K562 (cell line): Measurements from ENCODE around the gene ZNF648. TPM values are rescaled to one million over a fixed set of nuclear protein-coding genes. Genes with fewer than 3 reads are reported as not detected.

Experiments
- ATAC-seq: fragments of 200-7000 bp; cut with Tn5 transposase; 3 replicates; pipeline ENCODE4 v1.9.1; 2020; ENCODE audit warnings: moderate library complexity
- BruUV-seq: library from RNA; stranded (reverse); fragments of 400-500 nt; replicated peaks from 2 replicates; lab custom pipeline; 2021; lab: Mats Ljungman, UMichigan
- CTCF ChIA-PET: fragments of 300-600 bp; formaldehyde crosslinking; extraction: SDS; loops from one replicate; lab custom pipeline; 2021; ENCODE audit warnings: low intra/inter-chr PET ratio; lab: Yijun Ruan, JAX
- POLR2A ChIA-PET: fragments of 300-600, 350-650 bp; sonication (Branson Sonifier 250); formaldehyde crosslinking; extraction: SDS; loops from one replicate; lab custom pipeline; 2021; ENCODE audit warnings: antibody characterized with exemption, inconsistent platforms; lab: Yijun Ruan, JAX
- DNase-seq, 4 experiments: peaks; one replicate each; pipeline versions ENCODE4 v3.0.0 to v3.0.0-alpha.2; 2011 to 2018; ENCODE audit warnings: low spot score in 3 of 4, mixed read lengths in 3 of 4; ENCODE audit errors: extremely low read depth in 1 of 4
- FAIRE-seq: peaks from 2 replicates; lab custom pipeline; 2011; peaks lifted over from hg19 to GRCh38; lab: Jason Lieb, UNC
- H2AFZ ChIP-seq: 2 replicates; pipeline ENCODE4 v1.6.0; 2011; ENCODE audit warnings: low read depth, low read length, control low read depth, inconsistent platforms
- H3K27ac ChIP-seq: fragments of 200-600 bp; 3 replicates; pipeline ENCODE4 v1.8.0; 2011; ENCODE audit warnings: low read depth, mild to moderate bottlenecking, control low read depth, inconsistent platforms, low read length, moderate library complexity, mixed read lengths; ENCODE audit errors: extremely low read depth
- H3K27me3 ChIP-seq, 2 experiments: fragments of 300-600 bp in 1 of 2; 2 replicates in 1 of 2; 3 replicates in 1 of 2; pipeline versions ENCODE4 v1.6.0 to v1.8.0; 2011; ENCODE audit warnings: inconsistent platforms in 2 of 2, low read length in 2 of 2, mild to moderate bottlenecking in 1 of 2, mixed read lengths in 1 of 2, moderate library complexity in 1 of 2; ENCODE audit not compliant: control insufficient read depth in 2 of 2, insufficient read depth in 2 of 2
- H3K36me3 ChIP-seq: fragments of 300-600 bp; 3 replicates; pipeline ENCODE4 v1.8.0; 2011; ENCODE audit warnings: mild to moderate bottlenecking, low read length, inconsistent platforms; ENCODE audit not compliant: control insufficient read depth, insufficient read depth
- H3K4me1 ChIP-seq, 2 experiments: fragments of 200-600 bp in 1 of 2; replicated peaks in 1 of 2; 2 replicates in 1 of 2; 3 replicates in 1 of 2; pipeline versions ENCODE4 v1.5.1 to v1.8.0; 2011; ENCODE audit warnings: inconsistent platforms in 2 of 2, low read length in 2 of 2, mild to moderate bottlenecking in 1 of 2, mixed read lengths in 1 of 2, moderate library complexity in 1 of 2; ENCODE audit not compliant: control insufficient read depth in 2 of 2, insufficient read depth in 2 of 2
- H3K4me2 ChIP-seq: 2 replicates; pipeline ENCODE4 v1.6.1; 2011; ENCODE audit warnings: low read length, control low read depth, inconsistent platforms, mixed read lengths; ENCODE audit not compliant: insufficient read depth
- H3K4me3 ChIP-seq: fragments of 200-600 bp; sonication (generic), shearing (Covaris generic); 2 replicates; pipeline ENCODE4 v1.5.1; 2016; ENCODE audit warnings: control low read depth, inconsistent platforms
- H3K79me2 ChIP-seq: fragments of 200-600 bp; 3 replicates; pipeline ENCODE4 v1.8.0; 2011; ENCODE audit warnings: low read length, inconsistent platforms; ENCODE audit not compliant: control insufficient read depth, insufficient read depth
- H3K9ac ChIP-seq, 2 experiments: 2 replicates each; pipeline versions ENCODE4 v1.6.0 to v1.6.1; 2011; ENCODE audit warnings: low read depth in 2 of 2, low read length in 2 of 2, control low read depth in 1 of 2, inconsistent platforms in 1 of 2, mild to moderate bottlenecking in 1 of 2, mixed read lengths in 1 of 2; ENCODE audit not compliant: insufficient read depth in 1 of 2
- H3K9me1 ChIP-seq: one replicate; pipeline ENCODE4 v1.6.0; 2011; ENCODE audit warnings: inconsistent platforms, mild to moderate bottlenecking, low read length, moderate library complexity; ENCODE audit not compliant: control insufficient read depth, insufficient read depth
- H3K9me3 ChIP-seq: replicated peaks from 2 replicates; pipeline ENCODE4 v1.5.1; 2011; ENCODE audit warnings: low read depth, low read length, inconsistent platforms; ENCODE audit not compliant: control insufficient read depth, insufficient read depth
- H4K20me1 ChIP-seq: replicated peaks from 2 replicates; pipeline ENCODE4 v1.6.1; 2011; ENCODE audit warnings: low read length, inconsistent platforms, mixed read lengths; ENCODE audit not compliant: control insufficient read depth, insufficient read depth
- BCL6 ChIP-seq: fragments of 250-450 bp; sonication (Bioruptor Pico); IDR thresholded peaks from 2 replicates; pipeline ENCODE4 v1.4.0; 2020
- HES1 ChIP-seq: fragments of 450-650 bp; IDR thresholded peaks from 2 replicates; pipeline ENCODE4 v1.6.1; 2016; ENCODE audit warnings: low read depth, mild to moderate bottlenecking, moderate library complexity
- LARP7 ChIP-seq: fragments of 450-650 bp; IDR thresholded peaks from 2 replicates; pipeline ENCODE4 v1.6.1; 2016
- MBD2 ChIP-seq: sonication (generic); IDR thresholded peaks from 2 replicates; pipeline ENCODE4 v1.6.1; 2016; ENCODE audit warnings: low read depth, borderline replicate concordance
- MLX ChIP-seq, 2 experiments: fragments of 450-650 bp in 1 of 2; sonication (generic) in 1 of 2; formaldehyde crosslinking; conservative IDR thresholded peaks; 2 replicates each; pipeline versions ENCODE4 v1.4.0 to v1.8.1; 2020 to 2022; ENCODE audit warnings: mild to moderate bottlenecking in 1 of 2, missing genetic modification reagents in 1 of 2
- NR0B1 ChIP-seq: fragments of 450-650 bp; IDR thresholded peaks from one replicate; pipeline ENCODE4 v1.6.1; 2018; ENCODE audit warnings: mild to moderate bottlenecking, moderate library complexity; ENCODE audit not compliant: partially characterized antibody
- RBFOX2 ChIP-seq: fragments of 200-400 bp; formaldehyde crosslinking; IDR thresholded peaks from 2 replicates; pipeline ENCODE4 v1.6.1; 2017; ENCODE audit warnings: low read depth, mild to moderate bottlenecking, low read length, moderate library complexity
- RBM17 ChIP-seq: fragments of 200-400 bp; formaldehyde crosslinking; IDR thresholded peaks from 2 replicates; pipeline ENCODE4 v1.6.1; 2017; ENCODE audit warnings: low read depth, mild to moderate bottlenecking, low read length, borderline replicate concordance
- SFPQ ChIP-seq: fragments of 200-400 bp; formaldehyde crosslinking; IDR thresholded peaks from 2 replicates; pipeline ENCODE4 v1.6.1; 2017; ENCODE audit warnings: mild to moderate bottlenecking, low read depth, low read length, moderate library complexity
- SMARCE1 ChIP-seq: fragments of 450-650 bp; IDR thresholded peaks from 2 replicates; pipeline ENCODE4 v1.7.1; 2016; ENCODE audit warnings: mild to moderate bottlenecking
- ZNF133 ChIP-seq: fragments of 250-450 bp; sonication (Bioruptor Pico); IDR thresholded peaks from 2 replicates; pipeline ENCODE4 v1.4.0; 2020; ENCODE audit warnings: mild to moderate bottlenecking
- ZNF217 ChIP-seq: sonication (generic); formaldehyde crosslinking; IDR thresholded peaks from 2 replicates; pipeline ENCODE4 v1.8.0; 2022; ENCODE audit warnings: mild to moderate bottlenecking, missing genetic modification reagents
- ZNF232 ChIP-seq: sonication (generic); formaldehyde crosslinking; IDR thresholded peaks from 2 replicates; pipeline ENCODE4 v1.8.0; 2022; ENCODE audit warnings: mild to moderate bottlenecking, missing genetic modification reagents
- ZNF354B ChIP-seq: fragments of 250-450 bp; sonication (Bioruptor Pico); IDR thresholded peaks from 2 replicates; pipeline ENCODE4 v1.4.0; 2020
- ZNF561 ChIP-seq: fragments of 450-650 bp; formaldehyde crosslinking; conservative IDR thresholded peaks from 2 replicates; pipeline ENCODE4 v1.4.0; 2020; ENCODE audit warnings: mild to moderate bottlenecking, moderate library complexity
- ZNF780A ChIP-seq: fragments of 250-450 bp; sonication (Bioruptor Pico); IDR thresholded peaks from 2 replicates; pipeline ENCODE4 v1.5.0; 2021; ENCODE audit warnings: mild to moderate bottlenecking
- WGBS: fragments of 100-300 bp; shearing (Covaris generic); methylation state at CpG from one replicate; pipeline ENCODE4 v1.1.6; 2016; ENCODE audit warnings: low coverage, mixed read lengths; ENCODE audit not compliant: insufficient coverage; ENCODE audit errors: missing lambda C conversion rate; 5-methylcytosine and 5-hydroxymethylcytosine counted together
- in situ Hi-C: fragments of 300-500 bp; cut with MboI; formaldehyde crosslinking; loops from 4 replicates; pipeline ENCODE4 v1.15.0; 2018; ENCODE audit warnings: inconsistent platforms, mixed read lengths
- intact Hi-C: fragments of 100-400 bp; cut with micrococcal nuclease; formaldehyde crosslinking; loops from 2 replicates; pipeline ENCODE4 v1.14.2; 2022
- polyA plus RNA-seq, 8 experiments: library from polyadenylated mRNA; depleted of rRNA in 4 of 8; stranded (reverse) in 5 of 8; unstranded in 3 of 8; fragments of >200 nt; fragmentation: Nextera tagmentation in 2 of 8; fragmentation: Illumina TruSeq in 1 of 8; extraction: Ambion mirVana in 2 of 8; extraction: Trizol in 1 of 8; gene quantifications; 2 replicates each; pipeline versions ENCODE4 v1.2.1 to v1.2.3, GENCODE V29; 2011 to 2014; ENCODE audit warnings: inconsistent platforms in 1 of 8, missing spikeins in 1 of 8
- total RNA-seq, 7 experiments: library from RNA; depleted of rRNA in 6 of 7; stranded (reverse); fragments of >200 nt in 6 of 7; fragmentation: Illumina TruSeq in 2 of 7; extraction: Trizol in 2 of 7; gene quantifications; 2 replicates each; pipeline versions ENCODE4 v1.2.1 to v1.2.3, GENCODE V29; 2011 to 2021; ENCODE audit warnings: low replicate concordance in 1 of 7

The ZNF648 gene
- total and polyA plus RNA-seq, 9 of the 15 experiments (the other 6 are each of a cell fraction or from before 2014, with no cell fraction given): 0.06 to 0.27 (median 0.18) TPM; not detected in 2

- no peak for DNase-seq
- FAIRE-seq: no peak
- Histone ChIP-seq H3K4me1 (no peaks in the 10 kb centered on the region; a peak in 1 of 5 replicates), H4K20me1 (no peaks in the 10 kb centered on the region), H3K9me1 (no peaks in the 10 kb centered on the region), H3K4me3 (no peak overlapping the region), H3K9ac (no peak overlapping the region), H3K79me2 (no peaks in the 10 kb centered on the region), H3K27me3 (peaks cover 5 to 18% of the 10 kb centered on the region in 2 experiments; a peak in 3 of 5 replicates), H3K4me2 (no peak overlapping the region), H3K27ac (no peak overlapping the region), H3K9me3 (no peaks in the 10 kb centered on the region), H3K36me3 (no peaks in the 10 kb centered on the region), H2AFZ (no peak overlapping the region)
- ChIA-PET POLR2A (interaction anchor here (1.0 kb wide), 1 partner anchor 13 kb away, joined by 3 read pairs; no protein-coding TSS in a partner anchor), CTCF (no interaction called here)
- no peak for ATAC-seq
- intact Hi-C loops (loop anchor here (5.0 kb wide), 1 partner anchor 32 kb away; no protein-coding TSS in a partner anchor), in situ Hi-C loops (loop anchor here (10.0 kb wide), 1 partner anchor 590 kb away; no protein-coding TSS in a partner anchor)
- WGBS: 1% methylated on average over 3 of the region's 3 CpGs
- BruUV-seq: no TSS peak
- TF ChIP-seq ZNF354B (CRISPR knock-in tag): no peak
- no peak for TF ChIP-seq ZNF780A (CRISPR knock-in tag)
- no peak for TF ChIP-seq SMARCE1
- no peak for TF ChIP-seq MLX (CRISPR knock-in tag; conservative IDR thresholded peaks at IDR 0.05)
- TF ChIP-seq BCL6 (CRISPR knock-in tag): no peak
- TF ChIP-seq NR0B1: no peak
- no peak for TF ChIP-seq RBM17
- TF ChIP-seq HES1: no peak
- TF ChIP-seq ZNF232 (CRISPR knock-in tag): no peak
- no peak for TF ChIP-seq ZNF217 (CRISPR knock-in tag)
- TF ChIP-seq RBFOX2: no peak
- no peak for TF ChIP-seq LARP7
- TF ChIP-seq ZNF561 (CRISPR knock-in tag): no peak
- TF ChIP-seq SFPQ: no peak
- no peak for TF ChIP-seq MBD2
- no peak for TF ChIP-seq ZNF133 (CRISPR knock-in tag)
Measured at GRCh38 chr1:182064611-182065010, 3.1 kb upstream of the ZNF648 start.
